Activated naive CD4-positive, alpha-beta T cell treated with anti-CD3 and anti-CD28 coated beads, Interleukin-2, amount 50 U/mL, for 16 hours (primary cell): ENCODE measurements around the gene GOLGA6L2.
"Not testable (repeated sequence)": the region's sequence is repeated elsewhere in the genome, so short reads cannot be mapped to it uniquely, and the experiment has no call there.

Source experiments
- DNase-seq: peaks from one replicate; pipeline ENCODE4 v3.0.0-alpha.2; 2020

The GOLGA6L2 gene

GRCh38 chr15:23422946-23423708 lies 23.9 kb downstream of the GOLGA6L2 start:
- no peak for DNase-seq

DNA sequence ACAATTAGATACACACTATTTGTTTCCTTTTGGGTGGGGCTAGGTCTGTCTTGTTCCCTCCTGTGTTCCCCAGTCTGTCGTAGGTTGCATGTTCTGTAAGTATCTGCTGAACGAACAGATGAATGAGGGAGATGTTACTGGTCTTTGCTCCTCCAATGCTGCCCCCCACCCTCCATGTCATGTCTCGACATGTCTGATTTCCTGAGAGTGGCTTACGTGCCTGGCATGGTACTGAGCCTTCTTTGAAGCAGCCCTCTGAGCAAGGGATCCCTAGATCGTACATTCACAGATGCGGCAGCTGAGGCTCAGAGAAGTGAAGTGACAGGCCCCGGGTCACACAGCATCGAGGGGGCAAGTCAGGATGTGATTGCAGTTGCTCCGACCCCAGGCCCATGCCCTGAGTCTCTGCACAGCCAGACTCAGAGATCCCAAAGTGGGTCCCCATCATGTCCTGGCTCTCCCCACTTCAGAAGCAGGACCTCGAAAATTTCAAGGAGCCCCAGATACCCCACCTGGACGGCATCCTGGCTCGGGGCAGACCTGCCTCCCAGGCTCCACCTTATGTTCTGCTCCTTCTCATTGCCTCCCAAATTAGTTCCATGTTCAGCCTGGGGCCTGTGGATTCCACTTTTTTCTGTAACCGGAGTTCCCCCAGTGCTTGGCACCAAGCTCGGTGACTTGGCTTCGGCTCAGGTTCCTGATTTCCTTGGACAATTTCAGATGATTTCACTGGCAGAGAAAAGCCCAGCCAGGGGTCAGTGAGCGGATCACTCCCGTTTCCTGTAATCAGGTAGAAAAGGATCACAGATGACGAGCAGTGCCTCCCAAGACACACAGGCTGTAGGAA lies 24.7 kb downstream of the GOLGA6L2 start:
- no peak for DNase-seq

DNA sequence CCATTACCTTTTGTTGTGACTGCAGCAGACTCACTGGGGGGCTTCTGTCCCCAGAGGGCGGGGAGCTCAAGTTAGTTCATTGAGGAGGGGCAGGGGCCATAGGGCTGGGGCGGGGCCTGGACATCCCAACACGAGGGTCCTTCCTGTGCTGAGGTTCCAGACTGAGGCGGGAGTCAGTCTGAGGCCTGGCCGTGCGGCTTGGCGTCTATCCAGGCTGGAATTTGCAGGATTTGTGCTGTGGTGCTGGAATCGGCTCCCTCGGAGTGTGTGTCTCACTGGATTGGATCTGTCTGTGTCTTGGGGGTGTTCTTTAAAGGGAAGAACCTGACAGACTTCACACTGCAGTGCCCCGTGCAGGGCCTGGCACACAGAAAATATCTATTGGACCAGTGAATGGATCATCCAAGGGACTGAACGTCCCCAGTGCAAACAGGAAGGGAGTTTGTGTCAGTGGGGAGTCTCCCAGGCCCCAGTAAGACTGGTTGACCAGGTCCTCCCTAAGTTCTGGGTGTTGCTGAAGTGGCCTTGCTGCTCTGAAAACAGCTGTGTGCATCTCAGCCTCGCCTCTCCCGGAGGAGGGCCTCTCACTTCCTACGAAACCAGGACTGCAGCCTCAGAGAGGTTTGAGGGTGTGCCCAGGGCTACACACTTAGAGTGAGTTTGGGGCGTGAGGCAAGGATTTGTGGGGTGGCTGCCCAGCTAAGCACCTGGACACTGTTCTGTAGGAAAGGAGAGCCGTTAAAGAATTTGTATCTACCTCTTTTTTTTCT lies 26.1 kb downstream of the GOLGA6L2 start:
- no peak for DNase-seq

GRCh38 chr15:23416349-23417276 lies 30.4 kb downstream of the GOLGA6L2 start:
- no peak for DNase-seq

DNA sequence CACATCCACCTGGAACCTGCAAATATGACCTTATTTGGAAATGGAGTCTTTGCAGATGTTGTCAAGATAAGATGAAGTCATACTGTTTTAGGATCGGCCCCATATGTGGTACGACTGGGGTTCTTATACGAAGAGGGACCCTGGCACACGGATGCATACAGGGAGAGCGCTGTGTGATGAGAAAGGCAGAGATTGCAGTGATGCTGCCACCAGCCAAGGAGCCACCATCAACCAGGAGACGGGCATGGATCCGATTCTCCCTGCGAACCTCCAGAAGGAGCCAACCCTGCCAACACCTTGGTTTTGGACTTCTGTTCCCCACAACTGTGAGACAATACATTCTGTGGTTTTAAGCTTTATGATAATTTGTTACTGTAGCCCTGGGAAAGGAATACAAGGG lies 31.2 kb downstream of the GOLGA6L2 start:
- DNase-seq = not testable (repeated sequence)

GRCh38 chr15:23415321-23415865 lies 31.6 kb downstream of the GOLGA6L2 start:
- no peak for DNase-seq

- DNase-seq = not testable (repeated sequence)
Measured at GRCh38 chr15:23412881-23413600, 34.0 kb downstream of the GOLGA6L2 start.

GRCh38 chr15:23411841-23412240 lies 35.2 kb downstream of the GOLGA6L2 start:
- DNase-seq = no peak

DNA sequence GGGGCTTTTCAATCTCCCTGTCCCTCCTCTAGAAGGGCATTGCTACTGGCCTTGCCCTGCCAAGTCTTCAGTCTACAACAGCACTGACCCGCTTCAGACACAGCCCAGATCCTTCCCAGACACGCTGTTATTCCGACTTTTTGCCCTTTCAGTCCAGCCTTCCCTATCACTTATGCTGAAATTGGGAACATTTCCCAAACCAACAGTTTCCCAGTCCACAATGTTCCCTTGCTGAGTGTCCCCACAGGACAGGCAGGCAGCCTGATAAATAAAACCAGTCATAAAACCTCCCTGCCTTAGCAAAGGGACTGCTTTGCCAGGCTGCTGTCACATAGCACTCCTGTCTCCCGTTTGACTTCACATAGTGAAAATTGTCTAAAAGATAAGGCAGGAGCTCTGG lies 43.5 kb downstream of the GOLGA6L2 start:
- DNase-seq = no peak

DNA sequence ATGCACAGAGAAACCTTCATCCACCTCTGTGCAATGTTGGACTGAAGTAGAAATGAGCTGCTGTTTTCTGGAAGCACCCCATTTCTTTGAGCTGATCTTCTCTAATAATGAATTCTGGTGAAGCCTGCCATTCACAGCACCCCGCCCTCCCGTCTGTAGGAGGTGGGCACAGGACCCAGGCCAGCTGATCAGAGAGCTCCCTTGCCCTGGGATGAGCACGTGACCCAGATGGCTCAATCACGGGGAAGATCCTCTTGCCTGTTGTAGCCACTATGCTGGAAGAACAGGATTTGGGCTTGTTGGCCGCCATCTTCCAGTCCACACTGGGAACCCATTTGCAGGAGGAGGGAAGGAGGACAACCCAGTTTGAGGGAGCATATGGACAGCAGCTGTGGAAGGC lies 44.5 kb downstream of the GOLGA6L2 start:
- no peak for DNase-seq

GRCh38 chr15:23402140-23402539 lies 44.9 kb downstream of the GOLGA6L2 start:
- no peak for DNase-seq

GRCh38 chr15:23401627-23402026 lies 45.4 kb downstream of the GOLGA6L2 start:
- no peak for DNase-seq

DNA sequence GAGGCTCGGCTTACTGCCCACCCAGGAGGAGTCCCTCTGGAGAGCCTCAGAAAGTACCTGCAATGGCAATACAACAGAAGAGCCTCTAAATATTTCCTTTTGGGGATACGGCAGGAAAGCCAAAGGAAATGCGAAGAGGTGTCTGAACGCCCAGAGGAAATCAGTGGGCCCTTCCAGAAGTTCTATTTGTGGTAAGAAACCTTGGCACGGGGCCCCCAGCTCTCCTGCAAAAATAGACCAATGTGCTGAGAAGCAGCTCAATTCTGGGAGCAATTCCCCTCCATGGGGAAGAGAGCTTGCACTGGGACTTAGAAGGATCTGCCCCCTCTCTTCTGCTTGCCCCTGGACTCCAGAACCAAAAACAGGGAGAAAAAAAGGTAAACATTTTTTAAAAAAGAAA lies 47.8 kb downstream of the GOLGA6L2 start:
- DNase-seq = not testable (repeated sequence)

DNA sequence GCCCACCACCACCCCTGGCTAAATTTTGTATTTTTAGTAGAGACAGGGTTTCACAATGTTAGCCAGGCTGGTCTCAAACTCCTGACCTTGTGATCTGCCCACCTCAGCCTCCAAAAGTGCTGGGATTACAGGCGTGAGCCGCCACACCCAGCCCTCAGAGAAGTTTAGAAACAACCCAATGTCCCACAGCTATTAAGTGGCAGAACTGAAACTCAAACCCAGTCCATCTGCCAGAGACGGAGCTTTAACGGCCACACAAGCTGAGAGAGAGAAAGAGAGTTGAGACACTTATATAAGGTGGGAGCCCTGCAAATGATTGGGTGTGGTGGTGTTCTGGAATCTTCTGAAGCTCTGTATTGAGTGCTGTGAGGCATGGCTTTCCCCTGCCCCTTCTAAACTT lies 48.7 kb downstream of the GOLGA6L2 start:
- DNase-seq = not testable (repeated sequence)

GRCh38 chr15:23397779-23398178 lies 49.3 kb downstream of the GOLGA6L2 start:
- DNase-seq = no peak

DNA sequence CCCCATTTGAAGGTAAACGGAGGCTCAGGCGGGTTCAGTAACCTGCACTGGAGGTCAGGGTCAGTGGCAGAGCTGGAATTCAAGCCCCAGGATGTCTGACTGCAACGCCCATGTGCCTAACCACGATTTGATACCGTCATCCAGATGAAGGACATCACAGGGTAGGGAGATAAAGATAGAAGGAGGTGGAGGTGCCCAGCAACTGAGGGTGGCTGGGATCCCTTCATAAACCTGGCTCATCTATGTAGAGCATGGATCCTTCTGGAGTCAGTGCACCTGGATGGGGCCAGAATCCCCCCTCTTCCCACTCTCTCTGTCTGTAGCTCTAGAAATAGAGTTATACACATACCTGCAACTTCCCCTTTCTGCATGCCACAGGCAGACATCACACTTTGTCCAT lies 51.2 kb downstream of the GOLGA6L2 start:
- no peak for DNase-seq

- DNase-seq = no peak
Measured at GRCh38 chr15:23395030-23395692, 51.9 kb downstream of the GOLGA6L2 start.
